Esophagus muscularis mucosa (tissue), 4 donors: ENCODE measurements around the gene BPGM.

Experiments used
- EP300 ChIP-seq: sonication (generic); formaldehyde crosslinking; IDR thresholded peaks from one replicate; pipeline ENCODE4 v1.6.1; 2017; ENCODE audit warnings: antibody characterized with exemption
- POLR2A ChIP-seq: fragments of 450-650 bp; IDR thresholded peaks from one replicate; pipeline ENCODE4 v1.6.1; 2017; ENCODE audit warnings: antibody characterized with exemption, moderate library complexity, mild to moderate bottlenecking, low read depth
- TF ChIP-seq, protein P1 (sequence below), 3 experiments: fragments of 200-600 bp in 2 of 3; fragments of 450-650 bp in 1 of 3; sonication (generic) in 2 of 3; IDR thresholded peaks; one replicate each; pipeline ENCODE4 v1.5.1; 2017 to 2019; ENCODE audit warnings: antibody characterized with exemption in 3 of 3, mild to moderate bottlenecking in 2 of 3, moderate library complexity in 1 of 3

DNA sequence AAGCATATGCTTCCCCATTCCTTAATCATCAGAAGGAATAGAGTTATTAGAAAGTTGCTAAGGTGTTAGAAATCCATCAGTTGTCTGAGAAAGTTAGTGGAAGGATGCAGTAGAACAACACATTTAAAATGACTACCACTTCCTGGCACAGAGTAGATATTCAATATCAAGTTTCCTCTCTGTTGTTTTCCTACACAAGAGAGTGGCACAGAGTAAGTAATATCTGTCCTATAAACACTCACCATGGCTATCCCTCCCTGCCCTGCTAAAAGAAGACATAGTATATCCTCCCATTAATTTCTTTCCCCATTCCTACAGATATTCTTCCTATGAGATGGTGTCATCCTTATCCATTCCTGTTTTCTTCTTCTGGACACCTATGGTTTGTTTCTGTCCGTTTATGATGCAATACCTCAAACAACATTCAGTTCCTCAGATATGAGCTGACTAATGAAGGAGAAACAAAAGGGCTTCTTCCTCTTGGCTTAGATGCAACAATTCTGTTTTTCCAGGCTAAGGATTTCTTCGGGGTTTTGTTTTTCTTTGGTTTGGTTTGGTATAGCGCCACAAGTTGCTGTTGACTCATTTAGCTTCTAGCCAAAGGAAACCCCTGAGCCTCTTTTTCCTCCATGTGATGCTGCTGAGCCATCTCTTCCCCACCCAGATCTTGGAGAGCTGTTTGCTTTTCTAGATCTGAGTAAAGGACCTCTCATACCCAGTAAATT, 32.9 kb upstream of the BPGM start:
- TF ChIP-seq POLR2A (no peak), EP300 (no peak)
- TF ChIP-seq, protein P1, sequence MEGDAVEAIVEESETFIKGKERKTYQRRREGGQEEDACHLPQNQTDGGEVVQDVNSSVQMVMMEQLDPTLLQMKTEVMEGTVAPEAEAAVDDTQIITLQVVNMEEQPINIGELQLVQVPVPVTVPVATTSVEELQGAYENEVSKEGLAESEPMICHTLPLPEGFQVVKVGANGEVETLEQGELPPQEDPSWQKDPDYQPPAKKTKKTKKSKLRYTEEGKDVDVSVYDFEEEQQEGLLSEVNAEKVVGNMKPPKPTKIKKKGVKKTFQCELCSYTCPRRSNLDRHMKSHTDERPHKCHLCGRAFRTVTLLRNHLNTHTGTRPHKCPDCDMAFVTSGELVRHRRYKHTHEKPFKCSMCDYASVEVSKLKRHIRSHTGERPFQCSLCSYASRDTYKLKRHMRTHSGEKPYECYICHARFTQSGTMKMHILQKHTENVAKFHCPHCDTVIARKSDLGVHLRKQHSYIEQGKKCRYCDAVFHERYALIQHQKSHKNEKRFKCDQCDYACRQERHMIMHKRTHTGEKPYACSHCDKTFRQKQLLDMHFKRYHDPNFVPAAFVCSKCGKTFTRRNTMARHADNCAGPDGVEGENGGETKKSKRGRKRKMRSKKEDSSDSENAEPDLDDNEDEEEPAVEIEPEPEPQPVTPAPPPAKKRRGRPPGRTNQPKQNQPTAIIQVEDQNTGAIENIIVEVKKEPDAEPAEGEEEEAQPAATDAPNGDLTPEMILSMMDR (IDR thresholded peaks at IDR 0.05) = no peak
